Activated T-cell treated with anti-CD3 and anti-CD28 coated beads, Interleukin-2, amount 50 U/mL, for 4 hours (primary cell): ENCODE data around the gene CERS5. TPM values are rescaled to one million over a fixed set of nuclear protein-coding genes. Genes with fewer than 3 reads are reported as not detected.

Experiments
- ATAC-seq, 2 donors: fragments of 200-7000 bp; cut with Tn5 transposase; one replicate each; pipeline ENCODE4 v1.10.0; 2021
- DNase-seq: peaks from one replicate; pipeline ENCODE4 v3.0.0-alpha.2; 2020
- H3K27me3 Mint-ChIP-seq: one replicate; pipeline ENCODE4 v1.8.0; 2021; ENCODE audit warnings: low read depth, mixed read lengths
- H3K36me3 Mint-ChIP-seq: one replicate; pipeline ENCODE4 v1.8.0; 2022; ENCODE audit warnings: mixed read lengths; ENCODE audit not compliant: insufficient read depth
- H3K4me1 Mint-ChIP-seq: one replicate; pipeline ENCODE4 v1.8.0; 2021; ENCODE audit warnings: low read depth, mixed read lengths
- H3K4me3 Mint-ChIP-seq: one replicate; pipeline ENCODE4 v1.8.0; 2021; ENCODE audit warnings: mild to moderate bottlenecking, moderate library complexity, mixed read lengths
- H3K9me3 Mint-ChIP-seq: one replicate; pipeline ENCODE4 v1.8.0; 2021; ENCODE audit warnings: mixed read lengths
- total RNA-seq, 3 donors: library from RNA; stranded (reverse); gene quantifications; one replicate each; pipeline ENCODE4 v1.2.1, GENCODE V29; 2021

CERS5 gene
- total RNA-seq, 3 donors from 2014 or later = 39.0 to 48.0 (median 39.0) TPM

GRCh38 chr12:50195832-50196231, 28.7 kb upstream of the CERS5 start:
- Mint-ChIP-seq H3K9me3 (no peaks in the 10 kb centered on the region), H3K4me1 (no peaks in the 10 kb centered on the region), H3K36me3 (peaks cover 28% of the 10 kb centered on the region), H3K4me3 (no peak overlapping the region), H3K27me3 (no peaks in the 10 kb centered on the region)
- no peak for DNase-seq
- no peak for ATAC-seq

GRCh38 chr12:50192908-50193307, 25.7 kb upstream of the CERS5 start:
- ATAC-seq = no peak
- Mint-ChIP-seq H3K36me3 (peaks cover 21% of the 10 kb centered on the region), H3K9me3 (no peaks in the 10 kb centered on the region), H3K4me1 (peaks cover 18% of the 10 kb centered on the region), H3K4me3 (no peak overlapping the region), H3K27me3 (no peaks in the 10 kb centered on the region)
- DNase-seq = no peak

DNA sequence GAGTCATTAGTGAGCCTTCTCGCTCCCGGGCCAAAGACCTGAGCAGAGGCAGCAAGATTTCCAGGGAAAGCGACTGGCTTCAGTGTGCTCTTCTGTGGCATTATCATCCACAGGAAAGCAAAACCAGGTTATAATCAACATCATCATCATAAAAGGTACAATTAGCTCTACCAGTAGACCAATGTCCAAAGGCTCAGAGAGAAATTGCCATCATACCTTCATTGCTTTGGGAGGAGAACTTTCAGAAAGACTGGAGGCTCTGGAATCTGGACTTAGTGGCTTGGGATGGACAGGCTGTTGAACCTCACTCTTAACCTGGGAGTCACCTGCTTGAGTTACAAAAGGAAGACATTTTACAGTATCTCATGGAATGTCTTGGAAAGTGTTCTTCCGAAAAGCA, 25.1 kb upstream of the CERS5 start:
- ATAC-seq = no peak
- Mint-ChIP-seq H3K4me3 (no peak overlapping the region), H3K9me3 (no peaks in the 10 kb centered on the region), H3K36me3 (peaks cover 20% of the 10 kb centered on the region), H3K27me3 (no peaks in the 10 kb centered on the region), H3K4me1 (peaks cover 24% of the 10 kb centered on the region)
- DNase-seq = no peak

DNA sequence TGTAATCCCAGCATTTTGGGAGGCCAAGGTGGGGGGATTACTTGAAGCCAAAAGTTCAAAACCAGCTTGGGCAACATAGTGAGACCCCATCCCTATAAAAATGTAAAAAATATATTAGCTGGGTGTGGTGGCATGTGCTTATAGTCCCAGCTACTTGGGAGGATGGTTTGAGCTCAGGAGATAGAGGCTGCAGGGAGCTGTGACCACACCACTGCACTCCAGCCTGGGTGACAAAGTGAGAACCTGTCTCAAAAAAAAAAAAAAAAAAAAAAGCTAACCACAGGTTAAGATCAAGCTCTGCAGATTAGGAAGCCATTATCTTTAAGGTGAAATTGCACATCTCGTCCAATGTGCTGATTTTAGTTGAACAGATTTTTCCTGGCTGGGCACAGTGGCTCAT, 23.7 kb upstream of the CERS5 start:
- H3K4me1 Mint-ChIP-seq = peaks cover 38% of the 10 kb centered on the region
- no peaks in the 10 kb centered on the region for H3K9me3 Mint-ChIP-seq
- no peak for DNase-seq
- H3K27me3 Mint-ChIP-seq = no peaks in the 10 kb centered on the region
- ATAC-seq = no peak
- H3K36me3 Mint-ChIP-seq = peaks cover 15% of the 10 kb centered on the region
- no peak overlapping the region for H3K4me3 Mint-ChIP-seq

GRCh38 chr12:50188875-50189575, 21.9 kb upstream of the CERS5 start:
- Mint-ChIP-seq H3K9me3 (no peaks in the 10 kb centered on the region), H3K4me3 (peak overlapping the region; percentile 60), H3K27me3 (no peaks in the 10 kb centered on the region), H3K36me3 (peaks cover 15% of the 10 kb centered on the region), H3K4me1 (peaks cover 47% of the 10 kb centered on the region)
- no peak for DNase-seq
- ATAC-seq = peak in 1 of 2 donors; percentile 23

GRCh38 chr12:50188241-50188781, 21.1 kb upstream of the CERS5 start:
- H3K4me3 Mint-ChIP-seq = no peak overlapping the region

DNA sequence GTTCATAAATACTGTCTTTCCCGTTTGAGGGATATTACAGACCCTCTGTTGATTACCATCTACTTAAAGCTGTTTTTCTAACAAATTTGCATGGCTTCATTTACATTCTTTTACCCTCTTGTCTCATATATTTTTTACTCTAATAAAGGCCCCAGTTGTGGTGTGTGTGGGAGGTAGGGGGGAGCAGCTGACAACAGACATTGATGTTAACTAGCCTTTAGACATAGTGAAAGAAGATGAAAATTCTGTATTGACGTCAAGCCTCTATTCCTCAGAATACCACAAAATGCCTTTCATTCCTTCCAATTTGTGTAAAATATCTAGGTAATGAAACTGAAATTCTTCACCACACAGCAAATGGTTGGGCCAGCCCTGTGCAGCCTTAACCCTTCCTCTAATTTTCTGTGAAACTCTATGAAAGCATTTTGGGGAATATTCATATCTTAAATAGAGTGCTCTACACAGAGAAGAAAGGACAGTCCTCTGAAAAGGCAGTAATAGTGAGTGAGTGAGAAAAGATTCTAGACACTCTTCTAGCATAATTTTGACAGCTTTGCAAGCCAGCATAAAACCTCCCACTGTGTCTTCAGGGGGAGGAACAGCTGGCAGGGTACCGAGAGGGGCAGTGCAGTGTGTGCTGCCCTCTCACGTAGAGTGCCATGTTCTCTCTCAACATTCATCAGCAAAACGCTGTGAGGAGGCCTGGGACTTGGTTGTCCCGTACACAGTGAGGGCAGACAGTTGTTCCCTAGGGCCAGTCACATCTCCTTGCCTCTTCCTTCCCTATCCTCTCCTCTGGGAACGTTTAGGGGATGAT, 20.1 kb upstream of the CERS5 start:
- no peak for DNase-seq
- H3K4me1 Mint-ChIP-seq = peaks cover 47% of the 10 kb centered on the region

More at GRCh38 chr12:50188241-50188781, 21.1 kb upstream of the CERS5 start:
- DNase-seq (no peak), ATAC-seq (no peak)
- H3K27me3 Mint-ChIP-seq = no peaks in the 10 kb centered on the region
- H3K36me3 Mint-ChIP-seq = peaks cover 15% of the 10 kb centered on the region
- no peaks in the 10 kb centered on the region for H3K9me3 Mint-ChIP-seq
- H3K4me1 Mint-ChIP-seq = peaks cover 47% of the 10 kb centered on the region

GRCh38 chr12:50186681-50187080, 19.5 kb upstream of the CERS5 start:
- ATAC-seq = peak; percentile 20 to 34
- peak overlapping the region; percentile 50 for H3K4me3 Mint-ChIP-seq
- H3K4me1 Mint-ChIP-seq = peaks cover 47% of the 10 kb centered on the region
- H3K27me3 Mint-ChIP-seq = no peaks in the 10 kb centered on the region
- H3K9me3 Mint-ChIP-seq = no peaks in the 10 kb centered on the region
- DNase-seq = no peak
- peaks cover 6% of the 10 kb centered on the region for H3K36me3 Mint-ChIP-seq

More for the DNA sequence above, 20.1 kb upstream of the CERS5 start:
- H3K9me3 Mint-ChIP-seq = no peaks in the 10 kb centered on the region
- ATAC-seq = peak; percentile 75 to 79
- H3K4me3 Mint-ChIP-seq = peak overlapping the region; percentile 50
- peaks cover 6% of the 10 kb centered on the region for H3K36me3 Mint-ChIP-seq
- H3K27me3 Mint-ChIP-seq = no peaks in the 10 kb centered on the region

DNA sequence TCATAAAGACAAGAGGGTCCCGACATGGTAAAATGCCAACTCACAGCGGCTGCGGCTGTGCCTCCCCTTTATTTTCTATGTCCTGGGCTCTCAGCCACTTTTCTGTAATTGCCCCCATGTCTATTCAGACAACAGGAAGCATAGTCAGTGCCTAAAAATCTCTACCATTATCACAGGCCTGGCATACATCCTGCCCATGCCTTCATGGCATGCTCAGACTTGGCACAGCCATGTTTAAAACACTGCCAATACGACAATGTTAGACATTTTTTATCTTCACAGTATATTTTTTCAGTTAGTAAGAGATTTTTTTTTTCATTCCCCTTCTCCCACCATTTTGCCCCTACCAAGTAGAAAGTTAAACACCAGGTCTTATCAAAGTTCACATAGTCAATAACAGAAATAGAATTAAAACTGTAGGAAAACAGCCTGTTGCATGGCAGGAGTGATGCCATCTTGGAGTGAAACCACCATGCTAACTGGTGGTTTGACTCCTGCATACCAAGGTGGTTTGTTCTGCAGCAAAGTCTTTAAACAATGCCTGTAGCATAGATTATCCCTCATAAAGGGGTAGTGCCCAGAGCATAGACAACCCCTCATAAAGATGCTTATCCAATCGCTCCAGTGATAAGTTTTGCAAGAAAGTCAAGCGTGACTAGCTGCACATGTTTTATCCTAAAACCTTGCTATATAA, 18.9 kb upstream of the CERS5 start:
- peaks cover 47% of the 10 kb centered on the region for H3K4me1 Mint-ChIP-seq
- H3K4me3 Mint-ChIP-seq = no peak overlapping the region

DNA sequence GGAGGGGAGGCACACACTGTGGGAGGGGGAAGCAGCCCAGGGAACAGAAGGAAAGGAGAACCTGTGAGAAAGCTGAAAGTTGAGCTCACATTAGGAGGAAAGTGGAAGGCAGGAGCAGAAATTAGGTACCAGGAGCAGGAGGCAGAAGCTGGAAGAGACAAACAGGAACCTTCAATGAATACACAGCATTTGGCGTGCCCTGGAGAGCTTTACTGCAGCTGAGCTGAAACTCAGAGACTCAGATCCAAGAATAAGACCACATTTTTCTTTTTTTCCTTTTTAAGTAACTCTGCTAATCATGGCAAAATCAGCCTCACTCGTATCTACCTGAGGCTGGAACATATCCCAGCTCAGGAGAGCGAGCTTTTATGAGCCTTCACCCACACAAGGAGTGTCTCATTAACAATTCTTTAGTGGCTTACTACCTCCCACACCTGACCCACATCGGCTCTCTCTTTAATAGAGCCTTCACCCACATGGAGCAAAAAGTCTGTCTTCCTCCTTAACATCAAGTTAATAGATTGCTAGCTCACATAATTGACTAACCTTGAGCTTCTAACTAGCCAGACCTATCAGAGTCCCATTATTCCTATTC, 18.2 kb upstream of the CERS5 start:
- ATAC-seq (no peak), DNase-seq (no peak)
- H3K4me3 Mint-ChIP-seq = no peak overlapping the region
- no peaks in the 10 kb centered on the region for H3K27me3 Mint-ChIP-seq
- H3K9me3 Mint-ChIP-seq = no peaks in the 10 kb centered on the region
- H3K36me3 Mint-ChIP-seq = peaks cover 6% of the 10 kb centered on the region
- peaks cover 47% of the 10 kb centered on the region for H3K4me1 Mint-ChIP-seq

More for the DNA sequence above, 18.9 kb upstream of the CERS5 start:
- ATAC-seq (no peak), DNase-seq (no peak)
- H3K27me3 Mint-ChIP-seq = no peaks in the 10 kb centered on the region
- no peaks in the 10 kb centered on the region for H3K9me3 Mint-ChIP-seq
- H3K36me3 Mint-ChIP-seq = peaks cover 6% of the 10 kb centered on the region

- ATAC-seq (no peak), DNase-seq (no peak)
- H3K36me3 Mint-ChIP-seq = peaks cover 5% of the 10 kb centered on the region
- H3K27me3 Mint-ChIP-seq = no peaks in the 10 kb centered on the region
- H3K9me3 Mint-ChIP-seq = no peaks in the 10 kb centered on the region
- no peak overlapping the region for H3K4me3 Mint-ChIP-seq
- H3K4me1 Mint-ChIP-seq = peaks cover 42% of the 10 kb centered on the region
These were observed 17.1 kb upstream of the CERS5 start for GRCh38 chr12:50184261-50184660.

GRCh38 chr12:50182461-50182860, 15.3 kb upstream of the CERS5 start:
- no peaks in the 10 kb centered on the region for H3K9me3 Mint-ChIP-seq

DNA sequence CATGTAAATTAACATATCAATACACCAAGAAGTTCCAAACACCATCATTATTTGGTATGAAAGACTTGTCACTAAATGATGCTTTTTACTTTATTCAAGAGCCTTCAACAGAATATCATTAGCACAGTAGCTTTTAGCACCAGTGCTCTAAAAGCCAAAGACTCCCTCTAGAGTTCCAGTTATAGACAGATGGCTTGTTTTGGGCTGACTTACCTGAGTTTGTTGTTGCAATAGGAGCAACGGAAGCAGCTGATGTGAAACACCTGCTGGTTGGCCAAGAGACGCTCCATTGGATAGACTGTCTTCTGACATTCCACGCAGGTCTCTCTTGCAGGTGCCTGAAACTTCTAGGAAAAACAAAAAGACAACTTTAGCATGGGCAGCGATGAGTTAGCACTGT, 14.5 kb upstream of the CERS5 start:
- no peak for ATAC-seq
- no peak overlapping the region for H3K4me3 Mint-ChIP-seq
- H3K4me1 Mint-ChIP-seq = peaks cover 17% of the 10 kb centered on the region

More at GRCh38 chr12:50182461-50182860, 15.3 kb upstream of the CERS5 start:
- no peak for DNase-seq
- Mint-ChIP-seq H3K27me3 (no peaks in the 10 kb centered on the region), H3K36me3 (peaks cover 2% of the 10 kb centered on the region), H3K4me1 (peaks cover 25% of the 10 kb centered on the region), H3K4me3 (no peak overlapping the region)
- no peak for ATAC-seq

GRCh38 chr12:50175716-50176026, 8.5 kb upstream of the CERS5 start:
- no peak for ATAC-seq
- Mint-ChIP-seq H3K36me3 (peaks cover 11% of the 10 kb centered on the region), H3K27me3 (no peaks in the 10 kb centered on the region), H3K9me3 (no peaks in the 10 kb centered on the region), H3K4me3 (no peak overlapping the region), H3K4me1 (no peaks in the 10 kb centered on the region)
- no peak for DNase-seq

More for the DNA sequence above, 14.5 kb upstream of the CERS5 start:
- Mint-ChIP-seq H3K36me3 (peaks cover 9% of the 10 kb centered on the region), H3K27me3 (no peaks in the 10 kb centered on the region), H3K9me3 (no peaks in the 10 kb centered on the region)
- DNase-seq = no peak
